Astrocyte (in vitro differentiated cells and primary cell): ENCODE results near the gene KRTAP9-7.

ENCODE experiments used
- CTCF ChIP-seq: IDR thresholded peaks from 2 replicates; pipeline ENCODE4 v1.5.1; 2011; ENCODE audit warnings: low read depth, mild to moderate bottlenecking, inconsistent platforms, low read length, moderate library complexity; ENCODE audit not compliant: insufficient read depth
- EZH2 ChIP-seq: IDR thresholded peaks from 2 replicates; pipeline ENCODE4 v1.6.1; 2012; ENCODE audit warnings: mild to moderate bottlenecking, low read length, inconsistent platforms; ENCODE audit not compliant: insufficient read depth

GRCh38 chr17:41258406-41258805, 17.1 kb upstream of the KRTAP9-7 start:
- TF ChIP-seq CTCF (no peak), EZH2 (no peak)
